DND-41 (cell line): ENCODE data around the gene ZIK1.

Experiments
- EZH2 ChIP-seq: IDR thresholded peaks from 3 replicates; pipeline ENCODE4 v1.6.1; 2012; ENCODE audit warnings: borderline replicate concordance, low read depth, mild to moderate bottlenecking, moderate library complexity, low read length, inconsistent platforms; ENCODE audit not compliant: severe bottlenecking
- TF ChIP-seq, protein P1 (sequence below): IDR thresholded peaks from 2 replicates; pipeline ENCODE4 v1.5.1; 2012; ENCODE audit warnings: borderline replicate concordance, low read length, moderate library complexity, mild to moderate bottlenecking; ENCODE audit not compliant: poor library complexity, severe bottlenecking; ENCODE audit errors: extremely low read depth

DNA sequence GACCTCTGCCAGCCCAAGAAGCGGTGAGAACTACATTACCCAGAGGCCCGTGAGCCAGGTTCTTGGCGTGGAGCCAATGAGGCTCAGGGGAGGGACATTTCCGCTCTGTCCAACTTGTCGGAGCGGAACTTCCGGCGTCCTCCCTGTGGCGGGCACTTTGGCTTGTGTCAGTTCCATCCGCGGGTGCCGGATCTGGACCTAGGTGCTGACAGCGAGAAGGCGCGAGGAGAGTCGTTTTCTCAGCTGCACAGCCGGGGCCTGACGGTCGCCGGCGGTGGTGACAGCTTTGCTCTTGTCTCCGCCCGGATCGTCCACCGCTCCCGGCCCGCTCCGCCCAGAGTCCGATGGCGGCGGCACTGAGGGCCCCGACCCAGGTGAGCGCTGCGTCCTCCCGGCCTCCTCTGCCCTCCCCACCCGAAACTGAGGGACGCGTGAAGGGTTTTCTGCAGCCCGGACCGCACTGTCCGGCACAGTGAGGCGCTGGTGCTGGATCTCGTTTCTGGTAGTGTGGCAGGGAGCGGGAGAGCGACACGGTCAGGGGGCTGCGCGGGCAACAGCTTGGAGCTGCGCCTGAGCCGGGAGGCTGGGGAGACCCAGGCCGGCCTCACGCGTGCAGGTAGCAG lies 15.9 kb downstream of the ZIK1 start, which contains the start of gene ZNF530:
- TF ChIP-seq, protein P1, sequence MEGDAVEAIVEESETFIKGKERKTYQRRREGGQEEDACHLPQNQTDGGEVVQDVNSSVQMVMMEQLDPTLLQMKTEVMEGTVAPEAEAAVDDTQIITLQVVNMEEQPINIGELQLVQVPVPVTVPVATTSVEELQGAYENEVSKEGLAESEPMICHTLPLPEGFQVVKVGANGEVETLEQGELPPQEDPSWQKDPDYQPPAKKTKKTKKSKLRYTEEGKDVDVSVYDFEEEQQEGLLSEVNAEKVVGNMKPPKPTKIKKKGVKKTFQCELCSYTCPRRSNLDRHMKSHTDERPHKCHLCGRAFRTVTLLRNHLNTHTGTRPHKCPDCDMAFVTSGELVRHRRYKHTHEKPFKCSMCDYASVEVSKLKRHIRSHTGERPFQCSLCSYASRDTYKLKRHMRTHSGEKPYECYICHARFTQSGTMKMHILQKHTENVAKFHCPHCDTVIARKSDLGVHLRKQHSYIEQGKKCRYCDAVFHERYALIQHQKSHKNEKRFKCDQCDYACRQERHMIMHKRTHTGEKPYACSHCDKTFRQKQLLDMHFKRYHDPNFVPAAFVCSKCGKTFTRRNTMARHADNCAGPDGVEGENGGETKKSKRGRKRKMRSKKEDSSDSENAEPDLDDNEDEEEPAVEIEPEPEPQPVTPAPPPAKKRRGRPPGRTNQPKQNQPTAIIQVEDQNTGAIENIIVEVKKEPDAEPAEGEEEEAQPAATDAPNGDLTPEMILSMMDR: no peak
- TF ChIP-seq EZH2: no peak
